HG03159 (cell line): Measurements from ENCODE around the gene ZBTB43.
"Not testable (repeated sequence)": the region's sequence is repeated elsewhere in the genome, so short reads cannot be mapped to it uniquely, and the experiment has no call there.

Experiments
- ATAC-seq: cut with Tn5 transposase; IDR thresholded peaks from one replicate; pipeline ENCODE4 v1.9.1; 2021; ENCODE audit warnings: mild to moderate bottlenecking, moderate library complexity; ENCODE audit not compliant: unreplicated experiment

ZBTB43 gene

DNA sequence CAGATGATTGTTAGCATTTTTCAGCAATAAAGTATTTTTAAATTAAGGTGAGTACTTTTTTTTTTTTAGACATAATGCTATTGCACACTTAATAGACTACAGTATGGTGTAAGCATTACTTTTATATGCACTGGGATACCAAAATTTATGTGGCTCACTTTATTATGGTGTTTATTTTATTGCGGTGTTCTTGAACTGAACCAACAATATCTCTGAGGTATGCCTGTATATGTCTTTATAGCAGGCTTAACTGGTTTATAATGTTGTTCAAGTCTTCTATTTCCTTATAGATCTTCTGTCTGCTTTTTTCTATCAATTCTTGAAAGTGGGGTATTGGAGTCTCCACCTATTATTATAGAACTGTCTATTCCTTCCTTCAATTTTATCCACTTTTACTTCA, 18.0 kb downstream of the ZBTB43 start:
- ATAC-seq, result no peak

DNA sequence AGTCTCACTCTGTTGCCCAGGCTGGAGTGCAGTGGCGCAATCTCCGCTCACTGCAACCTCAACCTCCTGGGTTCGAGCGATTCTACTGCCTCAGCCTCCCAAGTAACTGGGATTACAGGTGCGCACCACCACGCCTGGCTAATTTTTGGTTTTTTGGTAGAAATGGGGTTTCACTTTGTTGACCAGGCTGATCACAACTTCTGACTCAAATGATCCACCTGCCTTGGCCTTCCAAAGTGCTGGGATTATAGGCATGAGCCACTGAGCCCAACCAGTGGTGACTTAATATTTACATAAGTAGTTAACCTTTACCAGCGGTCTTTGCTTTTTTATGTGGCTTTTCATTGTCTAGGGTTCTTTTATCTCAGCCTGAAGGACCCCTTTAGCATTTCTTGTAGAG, 19.2 kb downstream of the ZBTB43 start:
- not testable (repeated sequence) for ATAC-seq

DNA sequence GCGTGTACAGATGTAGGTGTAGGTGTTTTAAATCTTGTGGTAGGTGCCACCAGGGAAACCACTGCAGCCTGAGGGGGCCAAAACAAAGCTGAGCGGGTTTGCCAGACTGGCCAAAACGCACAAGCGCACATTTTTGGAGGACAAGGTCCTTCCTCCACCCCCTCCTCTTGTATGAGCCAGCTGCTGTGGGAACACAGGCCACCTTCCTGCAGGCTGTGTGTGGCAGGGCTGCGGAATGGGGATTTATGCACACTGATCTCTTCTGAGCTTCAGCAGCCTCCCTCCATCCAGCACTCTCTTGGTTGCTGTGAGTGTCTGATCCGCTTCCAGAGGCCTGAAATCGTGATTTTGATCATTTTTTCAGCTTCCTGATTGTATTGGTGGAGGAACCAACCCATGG, 22.4 kb downstream of the ZBTB43 start:
- ATAC-seq, result no peak

DNA sequence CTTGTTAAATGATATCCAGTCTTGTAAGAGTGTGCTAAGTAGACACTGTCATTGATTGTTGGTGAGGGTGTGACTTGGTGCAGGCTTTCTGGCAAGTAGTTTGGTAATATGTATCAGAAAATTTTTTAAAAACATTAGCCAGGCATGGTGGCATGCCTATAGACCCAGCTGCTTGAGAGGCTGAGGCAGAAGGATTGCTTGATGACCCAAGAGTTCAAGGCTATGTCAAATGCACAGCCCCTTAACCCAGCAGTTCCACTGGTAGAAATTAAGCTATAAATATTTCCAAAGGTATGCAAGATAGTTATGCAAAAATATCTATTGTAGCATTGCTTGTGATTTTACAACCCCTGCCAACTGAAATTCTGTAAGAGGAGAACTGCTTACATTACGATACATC, 24.2 kb downstream of the ZBTB43 start:
- no peak for ATAC-seq

DNA sequence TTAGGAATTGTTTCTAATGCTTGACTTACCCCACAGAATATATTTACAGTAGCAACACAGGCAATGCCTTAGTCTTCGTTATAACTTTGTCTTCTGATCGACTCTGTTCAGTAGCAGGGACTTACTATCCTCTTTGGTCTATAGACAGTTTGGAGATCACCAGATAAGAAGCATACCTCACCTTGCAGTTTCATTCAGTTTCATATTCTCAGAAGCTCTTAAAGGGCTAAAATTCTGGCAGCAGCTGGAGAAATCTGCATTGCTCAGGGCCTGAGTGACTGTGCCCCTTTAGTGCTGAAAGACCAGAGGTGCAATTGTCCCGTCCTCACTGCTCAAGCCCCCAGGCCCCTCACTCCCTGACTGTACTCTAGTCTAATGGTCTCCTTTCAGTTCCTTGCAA, 26.0 kb downstream of the ZBTB43 start:
- no peak for ATAC-seq

DNA sequence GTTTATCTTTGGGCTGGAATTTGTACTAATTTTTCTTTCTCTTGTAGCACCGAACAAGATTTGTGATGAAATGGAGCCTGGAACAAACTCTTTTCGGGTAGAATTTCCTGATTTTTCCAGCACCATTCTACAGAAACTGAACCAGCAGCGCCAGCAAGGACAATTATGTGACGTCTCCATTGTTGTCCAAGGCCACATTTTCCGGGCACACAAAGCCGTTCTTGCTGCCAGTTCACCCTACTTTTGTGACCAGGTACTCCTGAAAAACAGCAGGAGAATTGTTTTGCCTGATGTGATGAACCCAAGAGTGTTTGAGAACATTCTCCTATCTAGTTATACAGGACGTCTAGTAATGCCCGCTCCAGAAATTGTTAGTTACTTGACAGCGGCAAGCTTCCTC, 27.6 kb downstream of the ZBTB43 start:
- ATAC-seq, result no peak

DNA sequence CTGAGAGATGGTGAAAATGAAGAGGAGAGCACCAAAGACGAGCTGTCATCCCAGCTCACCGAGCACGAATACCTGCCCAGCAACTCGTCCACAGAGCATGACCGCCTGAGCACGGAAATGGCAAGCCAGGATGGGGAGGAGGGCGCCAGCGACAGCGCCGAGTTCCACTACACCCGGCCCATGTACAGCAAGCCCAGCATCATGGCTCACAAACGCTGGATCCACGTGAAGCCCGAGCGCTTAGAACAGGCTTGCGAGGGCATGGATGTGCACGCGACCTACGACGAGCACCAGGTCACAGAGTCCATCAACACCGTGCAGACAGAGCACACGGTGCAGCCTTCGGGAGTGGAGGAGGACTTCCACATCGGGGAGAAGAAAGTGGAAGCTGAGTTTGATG, 28.2 kb downstream of the ZBTB43 start:
- no peak for ATAC-seq

DNA sequence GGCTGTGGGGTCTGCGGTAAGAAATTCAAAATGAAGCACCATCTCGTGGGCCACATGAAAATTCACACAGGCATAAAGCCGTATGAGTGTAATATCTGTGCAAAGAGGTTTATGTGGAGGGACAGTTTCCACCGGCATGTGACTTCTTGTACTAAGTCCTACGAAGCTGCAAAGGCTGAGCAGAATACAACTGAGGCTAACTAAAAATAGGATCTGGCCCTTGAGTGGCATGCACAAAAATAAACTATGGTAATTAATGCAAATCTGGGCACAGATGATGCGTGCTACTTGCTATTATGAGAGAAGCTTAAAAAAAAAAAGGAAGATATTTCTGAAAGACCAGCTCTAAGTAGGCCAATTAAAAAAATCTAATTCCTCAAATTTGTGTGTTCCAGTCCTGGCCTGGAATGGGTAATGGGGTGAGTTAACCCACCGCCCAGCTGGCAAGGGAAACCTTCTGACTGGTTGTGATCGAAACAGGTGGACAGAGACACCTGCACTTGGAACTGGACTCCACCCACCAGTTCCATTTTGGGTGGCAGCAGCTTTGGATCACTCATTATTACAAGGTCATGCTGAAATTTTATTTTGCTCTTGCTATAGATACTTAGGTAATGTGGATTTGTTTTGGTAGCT, 29.0 kb downstream of the ZBTB43 start:
- ATAC-seq, result no peak

DNA sequence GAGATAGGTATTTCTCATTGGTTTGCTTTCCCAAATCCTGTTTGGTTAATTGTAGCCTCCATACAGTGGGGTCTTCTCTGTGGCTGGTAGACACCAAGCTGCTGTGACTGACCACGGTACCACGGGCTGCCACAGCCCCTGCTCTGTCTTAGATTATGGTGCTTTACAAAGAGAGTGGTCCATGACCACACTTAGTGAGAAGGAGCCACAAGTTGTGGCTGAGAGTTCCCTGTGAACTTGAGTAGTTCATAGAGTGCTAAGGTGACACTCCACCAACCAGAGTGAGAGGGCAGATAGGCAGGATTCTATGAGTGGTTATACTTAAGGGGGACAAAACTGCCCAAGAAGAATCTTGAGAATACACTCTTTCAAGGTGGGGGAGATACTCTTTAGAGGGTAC, 29.8 kb downstream of the ZBTB43 start:
- no peak for ATAC-seq

DNA sequence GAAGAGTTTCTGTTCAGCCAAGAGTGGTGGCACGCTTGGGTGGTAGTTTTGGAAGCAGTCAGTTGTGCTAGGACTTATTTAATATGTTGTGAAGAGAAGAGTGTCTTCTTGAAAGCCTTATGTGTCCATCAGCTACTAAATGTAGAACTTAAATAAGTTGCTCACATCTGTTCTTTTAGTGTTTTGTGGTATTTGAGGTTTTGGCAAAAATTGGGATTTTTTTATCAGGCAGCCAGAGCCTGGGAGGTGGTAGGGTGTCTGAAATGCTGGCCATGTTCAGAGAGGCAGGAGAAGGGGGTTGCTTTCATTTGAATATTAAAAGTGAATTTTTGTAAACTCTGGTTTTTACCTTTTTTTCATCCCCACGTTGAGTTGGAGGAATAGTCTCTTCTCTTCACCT, 31.4 kb downstream of the ZBTB43 start:
- ATAC-seq, result no peak

DNA sequence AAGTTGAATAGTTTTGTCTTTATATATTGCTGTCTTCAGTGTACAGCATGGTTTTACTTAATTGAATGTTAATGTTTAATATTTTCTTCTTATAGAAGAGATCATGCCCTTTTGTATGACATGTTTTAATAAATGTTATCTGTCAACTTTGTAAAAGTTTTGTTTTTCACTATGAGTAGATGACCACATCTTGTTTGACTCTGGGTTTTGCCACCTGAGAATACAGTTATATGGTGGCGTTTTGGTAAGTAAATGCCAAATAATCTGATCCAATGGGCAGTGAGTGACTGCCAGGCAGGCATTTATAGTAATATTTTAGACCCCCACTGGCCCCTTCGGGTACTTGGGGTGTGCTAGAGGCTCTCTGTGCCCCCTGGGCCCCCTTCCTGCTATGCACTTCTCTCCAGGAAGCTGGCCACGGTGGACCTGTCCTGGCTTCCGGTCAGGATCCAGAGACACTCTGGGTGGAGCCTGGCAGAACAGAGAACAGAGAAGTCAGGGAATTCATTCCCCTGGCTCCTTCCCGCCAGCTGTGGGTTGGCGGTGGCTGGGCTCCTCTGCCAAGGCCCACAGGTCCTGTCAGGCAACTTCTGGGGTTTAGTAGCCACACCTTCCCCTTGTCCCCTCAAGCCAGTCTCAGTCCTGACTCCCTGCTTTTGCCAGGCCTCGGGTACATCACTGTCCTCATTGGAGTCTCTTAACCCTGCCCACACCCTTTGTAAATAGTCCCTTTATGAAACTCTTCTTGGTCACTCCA, 33.4 kb downstream of the ZBTB43 start:
- no peak for ATAC-seq

DNA sequence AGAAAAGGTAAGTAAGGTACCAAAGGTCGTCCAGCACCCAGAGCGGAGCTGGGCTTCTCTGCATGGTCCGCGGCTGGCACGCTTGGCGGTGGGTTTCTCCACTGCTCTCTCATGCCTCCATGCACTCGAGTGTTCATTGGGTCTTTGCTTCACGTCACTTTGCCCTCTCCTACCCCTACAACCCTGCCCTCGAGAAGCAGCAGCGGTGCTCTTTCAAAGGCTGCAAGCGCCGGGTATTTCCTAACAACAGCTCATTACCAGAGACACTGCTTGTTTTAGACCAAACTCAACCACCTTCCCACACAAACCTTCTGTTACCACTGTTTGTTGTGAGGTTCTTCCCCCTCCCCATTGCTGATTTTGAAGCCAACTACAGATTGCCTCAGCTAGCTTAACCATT, 34.1 kb downstream of the ZBTB43 start:
- no peak for ATAC-seq

DNA sequence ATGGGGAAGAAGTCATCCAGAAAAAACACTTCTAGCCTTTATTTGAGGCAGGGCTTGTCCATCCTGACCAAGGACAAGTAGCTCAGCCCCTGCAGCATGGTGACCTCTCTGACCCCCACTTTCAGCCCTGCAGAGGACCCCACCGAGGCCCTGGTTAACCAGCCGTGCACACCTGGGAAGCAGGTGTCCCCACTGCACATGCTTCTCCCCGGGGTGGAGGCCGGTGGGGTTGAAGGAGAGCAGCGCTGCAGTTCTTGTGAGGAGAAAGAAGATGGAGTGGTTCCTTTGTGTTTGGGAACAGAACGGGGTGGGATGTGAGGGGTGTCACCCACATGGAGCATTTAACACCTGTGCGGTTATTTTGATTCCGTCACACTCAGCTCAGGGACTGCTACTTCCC, 34.5 kb downstream of the ZBTB43 start:
- no peak for ATAC-seq

DNA sequence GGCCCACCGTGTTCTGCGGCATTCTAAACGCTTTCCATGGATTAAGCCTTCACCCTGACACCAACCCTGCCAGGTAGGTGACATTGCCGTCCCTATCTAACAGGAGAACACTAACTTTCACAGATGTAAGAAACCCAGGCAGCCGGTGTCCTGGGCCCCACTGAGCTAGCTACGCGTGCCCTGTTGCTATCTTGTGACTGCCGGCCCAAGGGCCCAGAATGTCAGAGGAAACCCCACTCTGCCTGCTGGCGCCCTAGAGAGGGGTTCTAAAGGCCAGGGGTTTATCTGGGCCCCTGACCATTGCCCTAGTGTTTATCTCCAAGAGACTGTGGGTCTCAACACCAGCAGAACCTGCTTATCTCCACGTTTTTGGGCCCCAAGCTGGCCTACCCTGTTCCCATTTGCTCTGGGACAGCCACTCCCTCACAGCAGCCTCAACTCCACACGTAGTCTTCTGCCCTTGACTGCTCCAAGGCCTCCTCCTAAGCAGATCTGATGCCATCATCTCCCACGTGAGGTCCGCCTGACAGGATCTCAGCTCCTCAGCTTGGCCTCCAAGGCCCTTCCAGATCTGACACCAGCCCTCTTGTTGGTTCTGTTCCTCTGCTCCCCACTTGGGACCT, 37.5 kb downstream of the ZBTB43 start:
- ATAC-seq, result no peak

DNA sequence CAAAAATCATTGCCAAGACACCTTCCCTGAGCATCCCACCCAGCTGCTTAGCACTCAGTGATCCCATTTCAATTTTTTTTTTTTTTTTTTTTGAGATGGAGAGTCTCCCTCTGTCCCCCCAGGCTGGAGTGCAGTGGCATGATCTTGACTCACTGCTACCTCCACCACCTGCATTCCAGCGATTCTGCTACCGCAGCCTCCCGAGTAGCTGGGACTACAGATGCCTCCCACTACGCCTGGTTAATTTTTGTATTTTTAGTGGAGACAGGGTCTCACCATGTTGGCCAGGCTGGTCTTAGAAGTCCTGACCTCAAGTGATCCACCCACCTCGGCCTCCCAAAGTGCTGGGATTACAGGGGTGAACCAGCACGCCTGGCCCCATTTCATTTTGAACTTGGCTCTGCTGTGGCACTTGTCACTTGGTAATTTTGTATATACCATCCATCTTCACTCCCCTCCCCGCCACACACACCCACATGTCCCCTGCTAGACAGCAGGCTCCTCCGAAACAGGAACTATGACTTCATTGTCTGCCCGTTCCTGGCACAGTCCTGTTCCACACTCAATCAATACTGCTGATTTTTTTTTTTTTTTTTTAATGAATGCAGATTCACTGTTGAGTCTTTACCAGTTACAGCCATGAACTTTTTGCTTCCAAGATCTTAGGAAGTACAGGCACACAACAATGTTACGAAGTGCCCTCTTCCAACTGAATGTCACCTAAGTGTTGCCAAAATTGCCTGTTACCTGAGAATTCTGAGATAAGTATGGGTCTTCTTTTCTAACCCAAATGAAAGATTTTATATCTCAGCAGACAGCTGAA, 38.3 kb downstream of the ZBTB43 start:
- no peak for ATAC-seq

DNA sequence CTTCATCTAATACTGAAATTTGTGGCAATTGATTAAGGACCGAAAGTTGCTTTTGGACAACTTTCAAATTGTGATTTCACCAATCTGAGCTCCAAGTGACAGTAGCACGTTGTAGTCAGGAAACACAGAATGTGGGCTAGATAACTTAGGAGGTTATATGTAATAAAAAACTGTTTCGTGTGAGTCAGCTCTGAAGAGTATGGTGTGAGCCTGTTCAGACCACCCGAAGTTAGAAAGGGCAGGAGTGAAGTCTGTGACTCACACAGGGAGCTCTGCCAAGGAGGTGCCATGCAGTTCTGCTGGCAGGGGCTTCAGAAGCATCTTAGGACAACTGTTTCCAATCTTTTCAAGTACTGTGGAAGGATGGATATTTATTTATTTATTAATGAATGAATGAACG, 39.2 kb downstream of the ZBTB43 start:
- no peak for ATAC-seq

DNA sequence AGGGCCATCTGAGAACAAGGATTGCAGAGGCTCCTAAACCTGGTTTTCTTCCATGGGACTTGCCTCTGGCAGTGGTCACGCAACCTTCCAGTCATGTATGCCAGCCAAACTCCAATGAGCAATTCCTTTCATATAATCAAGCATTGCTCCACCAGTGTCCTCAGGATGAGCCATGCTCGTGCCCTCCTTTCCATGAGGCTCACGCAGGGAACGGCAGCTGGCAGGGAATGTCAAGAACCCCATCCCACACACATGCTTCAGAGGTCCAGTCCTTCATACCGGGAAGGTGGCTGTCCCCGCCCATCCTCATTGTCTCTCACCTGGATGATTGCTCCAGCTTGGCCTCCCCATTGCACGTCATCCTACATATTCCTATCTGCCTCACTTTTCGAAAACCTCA, 42.2 kb downstream of the ZBTB43 start:
- ATAC-seq, result no peak

DNA sequence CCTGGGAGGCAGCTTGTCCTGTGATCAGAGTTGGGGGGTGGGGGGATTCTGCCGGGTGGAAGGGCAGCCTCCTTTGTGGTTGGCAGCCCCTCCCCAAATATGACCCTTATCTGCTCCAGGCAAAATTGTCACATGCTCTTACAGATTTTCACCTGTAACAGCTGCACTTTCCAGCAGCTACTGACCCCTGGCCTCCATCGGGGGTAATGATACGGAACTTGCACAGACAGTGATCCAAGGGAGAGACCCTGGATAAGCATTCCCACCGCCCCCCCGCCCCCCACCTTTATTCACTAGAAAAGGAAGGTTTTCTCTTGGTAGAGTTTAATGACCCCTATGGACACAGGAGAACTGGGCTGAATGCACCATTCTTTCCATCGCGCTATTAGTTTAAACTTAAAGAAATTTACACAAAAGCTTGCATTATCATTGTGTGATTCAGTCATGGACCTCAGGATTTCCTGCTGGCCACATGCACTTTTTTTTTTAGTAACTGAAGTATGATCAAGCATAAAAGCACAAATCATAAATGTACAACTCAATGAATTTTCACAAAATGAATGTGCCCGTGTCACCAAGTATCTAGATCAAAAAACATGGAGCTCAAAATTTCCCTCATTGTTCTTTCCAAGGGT, 44.9 kb downstream of the ZBTB43 start:
- no peak for ATAC-seq

DNA sequence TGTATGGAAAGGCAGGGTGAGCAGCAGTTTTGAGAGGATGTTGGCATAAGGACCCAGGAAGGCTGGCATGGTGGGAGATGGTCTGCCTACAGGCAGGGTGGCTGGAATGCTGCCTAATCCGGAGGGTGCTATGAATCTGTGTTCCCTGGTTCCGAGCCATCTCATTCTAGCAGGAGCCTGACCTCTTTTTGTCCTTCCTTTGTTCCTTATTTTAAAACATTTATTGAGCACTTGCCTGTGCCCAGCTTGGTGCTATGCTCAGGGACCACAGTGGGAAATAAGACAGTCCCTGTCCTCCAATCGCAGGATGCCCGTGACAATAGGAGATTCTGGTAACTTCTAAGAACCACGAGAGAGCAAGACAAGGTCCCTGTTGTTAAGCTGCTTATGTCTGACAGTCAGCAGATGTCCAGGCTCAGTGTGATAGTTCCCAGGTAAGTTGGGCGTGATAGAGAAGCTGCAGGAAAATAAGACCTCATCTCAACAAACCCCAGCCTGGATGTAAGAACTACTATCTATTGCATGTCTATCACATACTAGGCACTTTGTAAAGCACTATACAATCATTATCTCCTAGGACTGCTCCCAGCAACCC, 46.5 kb downstream of the ZBTB43 start:
- ATAC-seq, result no peak

DNA sequence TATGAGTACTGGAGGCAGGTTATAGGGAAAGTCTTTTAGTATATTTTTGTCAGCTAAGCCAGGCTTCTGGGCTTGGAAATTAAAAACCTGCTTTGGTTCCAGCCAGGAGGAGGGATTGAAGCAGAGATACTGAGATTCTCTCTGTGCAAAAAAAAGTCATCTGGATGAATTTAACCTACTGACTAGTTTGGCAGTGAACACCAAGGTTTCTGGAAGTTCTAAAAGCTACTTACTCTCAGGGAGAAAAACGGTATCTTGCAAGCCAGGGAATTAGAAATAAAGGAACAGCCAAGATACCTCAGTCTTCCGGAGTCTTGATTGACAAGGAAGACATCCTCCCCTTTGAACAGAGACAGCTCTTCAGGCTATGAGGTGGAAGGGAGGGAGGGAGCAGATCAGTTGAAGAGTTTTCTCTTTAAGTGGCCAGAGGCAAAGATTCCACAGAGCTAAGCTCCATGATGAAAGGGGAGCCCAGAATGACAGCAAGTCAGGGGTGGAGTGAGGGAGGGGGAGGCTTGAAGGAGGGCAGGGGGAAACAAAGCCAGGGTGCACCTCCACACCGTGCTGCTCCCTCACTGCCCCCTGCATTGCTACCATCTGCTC, 47.3 kb downstream of the ZBTB43 start:
- no peak for ATAC-seq
